Spleen (tissue), 7 donors: Measurements from ENCODE around the gene COL16A1.

Experiments
- POLR2A ChIP-seq, 3 donors: fragments of 450-650 bp; IDR thresholded peaks; one replicate each; pipeline ENCODE4 v1.5.1; 2017; ENCODE audit warnings: antibody characterized with exemption in 3 of 3, mild to moderate bottlenecking in 1 of 3
- TF ChIP-seq, protein P1 (sequence below), 11 experiments: fragments of 200-600 bp in 7 of 11; fragments of 450-650 bp in 4 of 11; sonication (generic) in 4 of 11; IDR thresholded peaks in 8 of 11; conservative IDR thresholded peaks in 3 of 11; 1 replicate in 7 of 11; 2 replicates in 4 of 11; pipeline versions ENCODE4 v1.4.0 to v1.8.0; 2016 to 2021; ENCODE audit warnings: antibody characterized with exemption in 11 of 11, inconsistent platforms in 4 of 11, mild to moderate bottlenecking in 1 of 11
- donor health status: DM: no; HTN: no; CAD: no; lungs with moderate emphysema.
- donor health status: DM: no; HTN: no; CAD: no.
- donor health status: DM: no; HTN: no; CAD: no.

DNA sequence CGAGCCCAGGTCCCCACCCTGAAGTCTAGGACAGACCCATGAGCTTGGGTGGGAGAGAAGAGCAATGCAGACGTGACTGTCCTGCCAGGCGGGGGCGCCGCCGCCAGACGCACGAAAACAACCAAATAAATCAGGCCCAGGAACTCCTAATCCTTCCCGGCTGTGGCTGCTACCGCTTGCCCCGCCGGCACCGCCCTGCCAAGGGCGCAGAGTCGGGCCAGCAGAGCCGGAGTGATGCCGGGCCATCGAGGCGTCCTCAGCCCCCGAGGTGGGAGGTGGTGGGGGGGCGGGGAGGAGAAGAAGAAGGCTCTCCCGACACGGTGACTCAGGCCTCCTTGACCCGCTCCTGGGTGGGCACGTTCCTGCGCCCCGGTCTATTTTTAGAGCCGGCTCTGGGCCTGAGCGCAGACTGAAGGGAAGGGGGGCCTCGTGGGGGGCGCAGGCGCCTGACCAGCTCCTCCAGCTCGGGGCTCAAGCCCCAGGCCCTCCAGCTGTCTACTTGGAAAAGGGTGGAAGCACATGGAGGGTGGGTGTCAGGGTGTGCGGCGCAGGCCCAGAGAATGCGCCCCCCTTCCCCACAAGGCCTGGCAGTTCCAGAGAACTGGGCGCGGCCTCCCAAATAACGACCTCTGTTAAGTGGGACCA lies 10.7 kb upstream of the COL16A1 start:
- TF ChIP-seq, protein P1, sequence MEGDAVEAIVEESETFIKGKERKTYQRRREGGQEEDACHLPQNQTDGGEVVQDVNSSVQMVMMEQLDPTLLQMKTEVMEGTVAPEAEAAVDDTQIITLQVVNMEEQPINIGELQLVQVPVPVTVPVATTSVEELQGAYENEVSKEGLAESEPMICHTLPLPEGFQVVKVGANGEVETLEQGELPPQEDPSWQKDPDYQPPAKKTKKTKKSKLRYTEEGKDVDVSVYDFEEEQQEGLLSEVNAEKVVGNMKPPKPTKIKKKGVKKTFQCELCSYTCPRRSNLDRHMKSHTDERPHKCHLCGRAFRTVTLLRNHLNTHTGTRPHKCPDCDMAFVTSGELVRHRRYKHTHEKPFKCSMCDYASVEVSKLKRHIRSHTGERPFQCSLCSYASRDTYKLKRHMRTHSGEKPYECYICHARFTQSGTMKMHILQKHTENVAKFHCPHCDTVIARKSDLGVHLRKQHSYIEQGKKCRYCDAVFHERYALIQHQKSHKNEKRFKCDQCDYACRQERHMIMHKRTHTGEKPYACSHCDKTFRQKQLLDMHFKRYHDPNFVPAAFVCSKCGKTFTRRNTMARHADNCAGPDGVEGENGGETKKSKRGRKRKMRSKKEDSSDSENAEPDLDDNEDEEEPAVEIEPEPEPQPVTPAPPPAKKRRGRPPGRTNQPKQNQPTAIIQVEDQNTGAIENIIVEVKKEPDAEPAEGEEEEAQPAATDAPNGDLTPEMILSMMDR (IDR thresholded peaks at IDR 0.05 in 8 of 11, conservative IDR thresholded peaks at IDR 0.05 in 3 of 11) = peak in 7 of 11 experiments; percentile 16 to 54 (median 41)
- no peak for TF ChIP-seq POLR2A (IDR thresholded peaks at IDR 0.05)
